HG02610 (cell line): ENCODE results near the gene EML5.

Experiments
- ATAC-seq: cut with Tn5 transposase; IDR thresholded peaks from one replicate; pipeline ENCODE4 v1.9.1; 2021; ENCODE audit warnings: mild to moderate bottlenecking, moderate library complexity; ENCODE audit not compliant: unreplicated experiment

The EML5 gene

DNA sequence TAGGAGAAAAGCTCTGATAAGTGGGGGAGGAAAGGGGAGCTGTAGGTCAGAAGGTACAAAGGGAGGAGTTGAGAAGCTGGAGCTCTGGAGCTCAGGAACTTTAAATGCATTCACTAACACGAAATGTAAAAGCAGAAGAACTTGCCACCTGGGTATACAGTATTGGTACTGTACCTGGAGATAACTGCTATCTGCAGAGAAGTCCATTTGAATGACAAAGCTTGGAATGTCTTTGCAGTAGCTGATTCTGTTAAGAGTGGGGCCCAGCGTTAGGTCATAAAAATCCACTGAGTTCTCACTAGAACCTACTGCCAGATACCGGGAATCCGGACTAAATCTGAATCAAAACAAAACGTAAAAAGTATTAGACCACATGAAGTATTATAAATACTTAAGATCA is 174.3 kb downstream of the EML5 start:
- no peak for ATAC-seq

DNA sequence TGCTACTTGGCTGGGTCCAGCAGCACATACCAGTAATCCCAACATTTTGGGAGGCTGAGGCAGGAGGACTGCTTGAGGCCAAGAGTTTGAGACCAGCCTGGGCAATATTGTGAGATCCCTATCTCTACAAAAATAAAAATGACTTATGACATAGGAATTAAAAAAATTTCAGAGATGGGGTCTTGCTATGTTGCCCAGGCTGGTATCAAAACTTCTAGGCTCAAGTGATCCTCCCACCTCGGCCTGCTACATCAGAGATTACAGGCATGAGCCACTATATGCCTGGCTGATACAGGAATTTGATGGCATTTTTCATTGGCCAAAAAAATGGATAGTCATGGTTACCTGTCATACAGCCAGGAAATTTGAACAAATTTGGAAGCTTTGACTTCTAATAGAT is 175.3 kb downstream of the EML5 start:
- no peak for ATAC-seq

- no peak for ATAC-seq
These were observed 176.1 kb downstream of the EML5 start for GRCh38 chr14:88616697-88617096.

DNA sequence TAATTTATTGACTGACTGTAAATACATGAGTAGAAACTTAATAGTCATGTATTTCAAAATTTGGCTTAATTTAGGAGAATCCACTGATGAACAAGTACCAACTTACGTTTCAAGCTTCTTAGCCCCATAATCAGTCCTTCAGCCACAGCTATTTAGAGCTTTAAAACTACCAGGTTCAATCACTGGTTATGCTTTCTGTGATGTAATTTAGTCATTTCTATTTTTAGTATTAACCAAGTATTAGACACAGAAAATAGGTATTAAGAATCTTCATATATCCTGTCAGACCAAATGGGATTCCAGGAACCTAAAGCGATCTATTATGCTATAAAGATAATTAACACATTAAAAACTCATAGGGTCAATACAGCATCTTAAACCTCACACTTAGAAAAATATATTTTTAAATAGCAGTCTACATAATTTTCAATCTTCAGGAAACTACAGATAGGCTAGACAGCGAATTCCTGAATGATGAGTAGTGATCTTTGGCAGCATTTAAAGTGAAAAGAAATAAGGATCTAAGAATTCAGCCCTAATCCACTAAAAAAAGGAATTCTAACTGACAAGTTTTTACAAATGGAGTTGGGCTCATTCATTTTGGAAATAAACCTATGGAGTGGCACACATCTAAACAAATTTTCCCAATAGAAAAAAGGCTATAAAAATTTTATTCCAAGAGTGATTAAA is 178.4 kb downstream of the EML5 start:
- peak; percentile 59 for ATAC-seq

DNA sequence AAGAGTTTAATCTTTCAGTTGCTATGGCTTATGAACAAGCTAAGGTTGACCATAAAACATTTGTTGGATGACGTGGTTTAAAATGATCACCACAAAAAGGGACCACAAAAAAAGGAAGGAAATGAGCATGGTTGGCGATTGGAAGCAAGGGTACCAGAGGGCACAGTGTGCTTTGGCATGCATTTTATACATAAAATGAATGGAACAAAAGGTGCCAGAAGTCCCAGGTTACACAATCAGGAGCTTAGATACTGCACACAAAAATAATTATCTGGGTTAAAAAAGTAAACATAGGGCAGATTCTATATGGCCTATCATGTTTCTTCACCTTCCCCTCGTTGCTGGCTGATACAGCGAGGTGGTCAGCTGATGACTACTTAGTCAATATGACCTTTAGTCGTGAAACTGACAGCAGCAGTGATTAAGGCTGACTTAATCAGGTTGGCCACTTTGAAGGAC is 179.2 kb downstream of the EML5 start:
- ATAC-seq: peak; percentile 51

- no peak for ATAC-seq
These were observed 179.8 kb downstream of the EML5 start for GRCh38 chr14:88612981-88613380.

- no peak for ATAC-seq
These were observed 180.9 kb downstream of the EML5 start for GRCh38 chr14:88611878-88612277.

DNA sequence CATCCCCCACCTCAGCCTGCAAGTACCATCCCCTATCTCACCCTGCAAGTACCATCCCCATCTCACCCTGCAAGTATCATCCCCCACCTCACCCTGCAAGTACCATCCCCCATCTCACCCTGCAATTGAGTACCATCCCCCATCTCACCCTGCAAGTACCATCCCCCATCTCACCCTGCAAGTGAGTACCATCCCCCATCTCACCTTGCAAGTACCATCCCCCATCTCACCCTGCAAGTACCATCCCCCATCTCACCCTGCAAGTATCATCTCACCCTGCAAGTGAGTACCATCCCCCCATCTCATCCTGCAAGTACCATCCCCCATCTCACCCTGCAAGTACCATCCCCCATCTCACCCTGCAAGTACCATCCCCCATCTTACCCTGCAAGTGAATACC is 184.9 kb downstream of the EML5 start:
- no peak for ATAC-seq

DNA sequence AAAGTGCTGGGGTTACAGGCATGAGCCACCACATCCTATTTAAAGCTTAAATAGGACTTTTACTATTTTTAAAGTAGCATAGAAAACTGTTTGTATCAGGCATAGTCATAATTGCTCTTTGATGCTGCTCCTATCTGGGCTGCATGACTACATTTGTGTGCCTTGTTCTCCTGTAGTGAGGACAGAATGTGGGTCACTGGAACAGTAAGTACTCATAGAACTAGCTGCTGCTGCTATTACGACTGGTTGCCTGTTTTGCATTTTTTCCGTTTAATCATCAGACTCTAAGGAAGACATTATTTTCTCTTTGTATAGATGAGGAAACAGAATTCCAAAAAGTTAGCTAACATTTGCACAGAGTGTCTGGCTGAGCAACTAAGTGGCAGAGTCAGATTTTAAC is 187.2 kb downstream of the EML5 start:
- ATAC-seq: no peak

DNA sequence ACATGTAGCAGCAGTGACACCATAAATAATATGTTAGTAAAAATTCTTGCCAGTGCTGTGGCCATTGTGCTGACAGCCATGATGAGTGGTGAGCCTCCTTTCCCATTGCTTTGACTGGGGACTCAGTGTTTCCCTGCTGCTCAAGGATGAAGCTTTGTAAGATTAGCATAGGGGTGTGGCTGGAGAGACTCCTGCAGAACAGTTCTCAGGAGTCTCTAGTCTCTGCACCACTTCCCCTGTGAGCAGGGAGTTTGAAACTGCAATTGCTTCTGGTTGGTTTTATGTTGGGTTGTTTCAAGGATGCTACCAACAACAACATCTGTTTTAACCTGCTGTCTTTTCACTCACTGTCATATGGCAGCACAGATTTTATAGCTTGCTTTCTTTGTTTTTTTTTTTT is 188.5 kb downstream of the EML5 start:
- ATAC-seq: no peak

- peak; percentile 95 for ATAC-seq
These were observed 192.9 kb downstream of the EML5 start for GRCh38 chr14:88599761-88600439.

DNA sequence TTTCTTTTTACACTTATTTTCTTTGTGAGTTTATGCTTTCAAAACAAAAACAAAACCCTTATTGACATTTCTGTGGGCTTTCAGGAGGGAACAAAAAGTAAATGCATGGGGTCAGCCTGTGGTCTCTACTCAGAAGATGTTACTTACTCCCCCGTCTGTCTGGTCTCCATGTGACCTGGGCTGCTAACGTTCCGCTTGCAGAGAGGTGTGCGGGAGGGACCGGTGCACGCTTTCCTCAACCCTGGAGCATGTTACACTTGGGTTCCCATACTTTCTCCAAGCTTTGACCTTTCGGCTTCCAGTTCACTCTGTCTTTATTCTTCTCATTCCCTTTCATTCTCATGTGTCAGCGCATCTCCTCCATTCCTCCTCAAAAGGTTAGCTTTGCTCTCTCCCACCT is 193.4 kb downstream of the EML5 start:
- no peak for ATAC-seq

GRCh38 chr14:88598097-88598675 is 194.6 kb downstream of the EML5 start:
- ATAC-seq: no peak

DNA sequence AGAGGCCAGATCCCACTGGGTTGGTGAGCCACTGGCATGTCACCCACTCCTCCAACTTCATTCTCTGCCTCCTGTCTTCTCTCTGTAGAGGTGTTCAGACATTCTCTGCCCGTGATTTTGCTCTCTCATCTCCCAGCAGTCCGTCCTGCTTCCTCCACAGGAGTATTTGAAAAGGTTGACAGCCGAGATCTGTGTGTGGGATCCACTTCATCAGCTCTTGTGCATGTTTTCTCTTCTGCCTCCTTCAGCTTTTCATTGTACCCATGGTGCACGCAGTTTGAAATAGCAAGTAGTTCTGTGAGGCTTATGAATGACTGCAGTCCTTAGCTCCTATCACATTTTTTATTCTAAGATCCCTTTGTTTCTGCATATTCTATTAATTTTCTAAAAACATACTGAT is 195.2 kb downstream of the EML5 start:
- ATAC-seq: no peak

DNA sequence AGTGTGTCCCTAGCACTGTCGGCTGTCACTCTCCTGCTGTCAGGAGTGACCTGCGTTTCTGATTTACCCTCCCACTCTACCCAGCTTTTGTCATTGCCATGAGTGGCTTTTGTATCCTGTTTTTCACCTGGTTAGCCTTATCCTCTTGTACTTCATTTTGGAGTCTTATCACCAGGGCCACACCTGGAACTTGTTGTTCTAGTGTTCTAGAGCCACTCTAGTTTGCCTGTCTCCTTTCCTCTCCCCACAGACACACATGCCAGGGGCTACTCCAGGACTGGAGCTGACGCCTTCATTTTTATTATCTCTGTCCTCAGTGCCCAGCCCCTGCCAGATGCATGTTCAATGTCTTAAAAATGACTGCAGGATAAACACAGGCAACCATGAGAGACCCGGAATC is 195.7 kb downstream of the EML5 start:
- no peak for ATAC-seq

DNA sequence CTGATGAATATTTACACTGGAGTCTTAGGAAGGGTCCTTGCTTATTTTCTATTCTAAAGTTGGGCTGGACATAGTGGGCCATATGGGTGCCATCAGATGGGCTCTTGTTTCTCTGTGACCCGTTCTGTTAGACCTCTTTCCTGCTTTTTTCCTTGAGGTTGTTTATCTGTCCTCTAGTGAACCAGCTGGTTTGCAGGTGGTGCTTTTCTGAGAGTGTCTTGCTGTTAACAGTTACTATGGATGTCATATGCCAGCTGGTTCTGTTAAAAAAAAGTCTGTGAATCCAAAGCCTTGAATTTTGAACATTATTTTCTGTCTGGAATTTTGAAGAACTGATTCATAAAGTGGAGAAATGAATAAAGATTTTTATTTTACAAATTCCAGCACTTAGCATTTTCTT is 200.7 kb downstream of the EML5 start:
- ATAC-seq: no peak

GRCh38 chr14:88590173-88590572 is 202.6 kb downstream of the EML5 start:
- no peak for ATAC-seq

GRCh38 chr14:88588081-88588480 is 204.7 kb downstream of the EML5 start:
- ATAC-seq: no peak

- no peak for ATAC-seq
These were observed 208.3 kb downstream of the EML5 start for GRCh38 chr14:88584451-88584850.

- ATAC-seq: no peak
These were observed 216.5 kb downstream of the EML5 start for GRCh38 chr14:88576222-88576621.

GRCh38 chr14:88572117-88572516 is 220.6 kb downstream of the EML5 start:
- ATAC-seq: no peak

- ATAC-seq: no peak
These were observed 224.6 kb downstream of the EML5 start for GRCh38 chr14:88568196-88568595.
